PC-3 (cell line): Measurements from ENCODE around the gene AFAP1L2.

Experiments
- CTCF ChIP-seq: fragments of 300-600 bp; sonication (generic); conservative IDR thresholded peaks from 2 replicates; pipeline ENCODE4 v1.5.1; 2017; ENCODE audit warnings: antibody characterized with exemption, low read depth, mild to moderate bottlenecking, low read length
- EZH2 ChIP-seq: fragments of 300-600 bp; sonication (generic); IDR thresholded peaks from one replicate; pipeline ENCODE4 v1.6.1; 2017; ENCODE audit warnings: antibody characterized with exemption, mild to moderate bottlenecking, low read length; ENCODE audit not compliant: unreplicated experiment

- no peak for TF ChIP-seq CTCF
- no peak for TF ChIP-seq EZH2
Measured at GRCh38 chr10:114432566-114433093, 28.3 kb upstream of the AFAP1L2 start.
